Hippocampal formation (tissue), 2 donors: ENCODE data around the gene DNPH1.

Experiments
- DNase-seq, 2 donors: peaks; one replicate each; lab custom pipeline; 2025; lab: John Stamatoyannopoulos, UW

The DNPH1 gene

GRCh38 chr6:43246301-43247113 lies 17.2 kb upstream of the DNPH1 start:
- peak; percentile 72 to 86 for DNase-seq

GRCh38 chr6:43243664-43244321 lies 14.5 kb upstream of the DNPH1 start:
- peak in 1 of 2 donors; percentile 16 for DNase-seq

- DNase-seq, result peak; percentile 16 to 24
Observed at GRCh38 chr6:43242908-43243663, 13.8 kb upstream of the DNPH1 start, which contains the start of gene TTBK1. Gene TTBK1 (plus strand): TSS chr6:43243481. CDS start chr6:43246661, 3,180 bp downstream.

GRCh38 chr6:43241446-43241845 lies 12.2 kb upstream of the DNPH1 start:
- no peak for DNase-seq

- DNase-seq, result no peak
Observed at GRCh38 chr6:43240950-43241349, 11.7 kb upstream of the DNPH1 start.

GRCh38 chr6:43239054-43239453 lies 9.8 kb upstream of the DNPH1 start:
- no peak for DNase-seq

GRCh38 chr6:43235841-43236240 lies 6.6 kb upstream of the DNPH1 start:
- no peak for DNase-seq

GRCh38 chr6:43231735-43232450 lies 2.6 kb upstream of the DNPH1 start:
- DNase-seq, result no peak

GRCh38 chr6:43231053-43231452 lies 1.8 kb upstream of the DNPH1 start:
- DNase-seq, result no peak

- no peak for DNase-seq
Observed at GRCh38 chr6:43229803-43230620, 731 bp upstream of the DNPH1 start.

GRCh38 chr6:43226192-43226851 lies 3.0 kb downstream of the DNPH1 start:
- no peak for DNase-seq

- DNase-seq, result no peak
Observed at GRCh38 chr6:43223175-43223574, 6.1 kb downstream of the DNPH1 start.

- no peak for DNase-seq
Observed at GRCh38 chr6:43222418-43223059, 6.7 kb downstream of the DNPH1 start.

GRCh38 chr6:43221046-43221972 lies 8.0 kb downstream of the DNPH1 start:
- peak; percentile 1 to 7 for DNase-seq

- DNase-seq, result no peak
Observed at GRCh38 chr6:43220439-43220951, 8.8 kb downstream of the DNPH1 start.

GRCh38 chr6:43219814-43220213 lies 9.5 kb downstream of the DNPH1 start:
- no peak for DNase-seq

- DNase-seq, result no peak
Observed at GRCh38 chr6:43219119-43219518, 10.2 kb downstream of the DNPH1 start.

- no peak for DNase-seq
Observed at GRCh38 chr6:43217351-43217750, 11.9 kb downstream of the DNPH1 start.

GRCh38 chr6:43216200-43216599 lies 13.1 kb downstream of the DNPH1 start:
- DNase-seq, result no peak
